ENCODE measurements around the gene RNF208. TPM values are rescaled to one million over a fixed set of nuclear protein-coding genes. Genes with fewer than 3 reads are reported as not detected.

Gene RNF208
- polyA plus RNA-seq, 1 donor from 2014 or later: 1.5 TPM

- no peak overlapping the region for H3K4me3 ChIP-seq (ENCODE audit: low read length)
Measured at GRCh38 chr9:137270929-137271695, 49.1 kb upstream of the RNF208 start.

GRCh38 chr9:137269231-137269772 lies 47.3 kb upstream of the RNF208 start:
- Histone ChIP-seq H3K79me2 (replicated peaks; ENCODE audit: insufficient read depth, low read length) (no peaks in the 10 kb centered on the region), H3K27ac (ENCODE audit: low read length) (no peak overlapping the region), H4K20me1 (ENCODE audit: insufficient read depth) (no peaks in the 10 kb centered on the region), H3K4me3 (ENCODE audit: low read length) (no peak overlapping the region), H3K4me2 (ENCODE audit: low read length) (no peak overlapping the region), H3K9me3 (ENCODE audit: low read length) (no peaks in the 10 kb centered on the region), H3F3A (ENCODE audit: insufficient read depth, low read length, poor library complexity, severe bottlenecking) (no peaks in the 10 kb centered on the region), H3K9ac (ENCODE audit: low read length) (no peak overlapping the region), H3K36me3 (ENCODE audit: insufficient read depth, low read length) (peaks cover 7% of the 10 kb centered on the region), H2AFZ (ENCODE audit: low read depth, low read length) (no peak overlapping the region), H3K27me3 (ENCODE audit: insufficient read depth, low read depth, low read length) (no peaks in the 10 kb centered on the region), H3K9me2 (ENCODE audit: insufficient read depth, low read length) (no peaks in the 10 kb centered on the region)
- no peak for TF ChIP-seq POLR2AphosphoS5 (IDR thresholded peaks at IDR 0.05)
- TF ChIP-seq EP300 (conservative IDR thresholded peaks at IDR 0.05; ENCODE audit: poor library complexity, severe bottlenecking): no peak
- no peak for TF ChIP-seq MXI1 (conservative IDR thresholded peaks at IDR 0.05; ENCODE audit: poor library complexity, severe bottlenecking)
- no peak for TF ChIP-seq TAF1 (IDR thresholded peaks at IDR 0.05; ENCODE audit: low read depth)
- no peak for TF ChIP-seq SMC3 (conservative IDR thresholded peaks at IDR 0.05; ENCODE audit: poor library complexity)
- TF ChIP-seq EZH2 (IDR thresholded peaks at IDR 0.05; ENCODE audit: borderline replicate concordance, insufficient read depth, low read length, poor library complexity, severe bottlenecking): no peak
- TF ChIP-seq RAD21 (conservative IDR thresholded peaks at IDR 0.05): no peak
- TF ChIP-seq, protein P1, sequence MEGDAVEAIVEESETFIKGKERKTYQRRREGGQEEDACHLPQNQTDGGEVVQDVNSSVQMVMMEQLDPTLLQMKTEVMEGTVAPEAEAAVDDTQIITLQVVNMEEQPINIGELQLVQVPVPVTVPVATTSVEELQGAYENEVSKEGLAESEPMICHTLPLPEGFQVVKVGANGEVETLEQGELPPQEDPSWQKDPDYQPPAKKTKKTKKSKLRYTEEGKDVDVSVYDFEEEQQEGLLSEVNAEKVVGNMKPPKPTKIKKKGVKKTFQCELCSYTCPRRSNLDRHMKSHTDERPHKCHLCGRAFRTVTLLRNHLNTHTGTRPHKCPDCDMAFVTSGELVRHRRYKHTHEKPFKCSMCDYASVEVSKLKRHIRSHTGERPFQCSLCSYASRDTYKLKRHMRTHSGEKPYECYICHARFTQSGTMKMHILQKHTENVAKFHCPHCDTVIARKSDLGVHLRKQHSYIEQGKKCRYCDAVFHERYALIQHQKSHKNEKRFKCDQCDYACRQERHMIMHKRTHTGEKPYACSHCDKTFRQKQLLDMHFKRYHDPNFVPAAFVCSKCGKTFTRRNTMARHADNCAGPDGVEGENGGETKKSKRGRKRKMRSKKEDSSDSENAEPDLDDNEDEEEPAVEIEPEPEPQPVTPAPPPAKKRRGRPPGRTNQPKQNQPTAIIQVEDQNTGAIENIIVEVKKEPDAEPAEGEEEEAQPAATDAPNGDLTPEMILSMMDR (IDR thresholded peaks at IDR 0.05; ENCODE audit: poor library complexity, severe bottlenecking): no peak

More at GRCh38 chr9:137270929-137271695, 49.1 kb upstream of the RNF208 start:
- no peak overlapping the region for H3K9ac ChIP-seq (ENCODE audit: low read length)
- TF ChIP-seq TAF1 (IDR thresholded peaks at IDR 0.05; ENCODE audit: low read depth) (no peak), POLR2AphosphoS5 (IDR thresholded peaks at IDR 0.05) (no peak), MXI1 (conservative IDR thresholded peaks at IDR 0.05; ENCODE audit: poor library complexity, severe bottlenecking) (no peak), REST (IDR thresholded peaks at IDR 0.05; ENCODE audit: borderline replicate concordance) (no peak), SMC3 (conservative IDR thresholded peaks at IDR 0.05; ENCODE audit: poor library complexity) (no peak), RAD21 (conservative IDR thresholded peaks at IDR 0.05) (no peak), EP300 (conservative IDR thresholded peaks at IDR 0.05; ENCODE audit: poor library complexity, severe bottlenecking) (no peak), EZH2 (IDR thresholded peaks at IDR 0.05; ENCODE audit: borderline replicate concordance, insufficient read depth, low read length, poor library complexity, severe bottlenecking) (no peak)
- TF ChIP-seq, protein P1 (IDR thresholded peaks at IDR 0.05; ENCODE audit: poor library complexity, severe bottlenecking): no peak
- no peaks in the 10 kb centered on the region for H3K79me2 ChIP-seq (replicated peaks; ENCODE audit: insufficient read depth, low read length)
- no peak overlapping the region for H3K27ac ChIP-seq (ENCODE audit: low read length)
- no peak overlapping the region for H2AFZ ChIP-seq (ENCODE audit: low read depth, low read length)
- no peaks in the 10 kb centered on the region for H3K27me3 ChIP-seq (ENCODE audit: insufficient read depth, low read depth, low read length)
- no peaks in the 10 kb centered on the region for H3F3A ChIP-seq (ENCODE audit: insufficient read depth, low read length, poor library complexity, severe bottlenecking)
- no peaks in the 10 kb centered on the region for H3K9me2 ChIP-seq (ENCODE audit: insufficient read depth, low read length)
- H3K4me2 ChIP-seq (ENCODE audit: low read length): no peak overlapping the region
- no peaks in the 10 kb centered on the region for H3K9me3 ChIP-seq (ENCODE audit: low read length)
- H3K36me3 ChIP-seq (ENCODE audit: insufficient read depth, low read length): peaks cover 7% of the 10 kb centered on the region
- no peaks in the 10 kb centered on the region for H4K20me1 ChIP-seq (ENCODE audit: insufficient read depth)
